Measurements from ENCODE around the gene GLRA1.

DNA sequence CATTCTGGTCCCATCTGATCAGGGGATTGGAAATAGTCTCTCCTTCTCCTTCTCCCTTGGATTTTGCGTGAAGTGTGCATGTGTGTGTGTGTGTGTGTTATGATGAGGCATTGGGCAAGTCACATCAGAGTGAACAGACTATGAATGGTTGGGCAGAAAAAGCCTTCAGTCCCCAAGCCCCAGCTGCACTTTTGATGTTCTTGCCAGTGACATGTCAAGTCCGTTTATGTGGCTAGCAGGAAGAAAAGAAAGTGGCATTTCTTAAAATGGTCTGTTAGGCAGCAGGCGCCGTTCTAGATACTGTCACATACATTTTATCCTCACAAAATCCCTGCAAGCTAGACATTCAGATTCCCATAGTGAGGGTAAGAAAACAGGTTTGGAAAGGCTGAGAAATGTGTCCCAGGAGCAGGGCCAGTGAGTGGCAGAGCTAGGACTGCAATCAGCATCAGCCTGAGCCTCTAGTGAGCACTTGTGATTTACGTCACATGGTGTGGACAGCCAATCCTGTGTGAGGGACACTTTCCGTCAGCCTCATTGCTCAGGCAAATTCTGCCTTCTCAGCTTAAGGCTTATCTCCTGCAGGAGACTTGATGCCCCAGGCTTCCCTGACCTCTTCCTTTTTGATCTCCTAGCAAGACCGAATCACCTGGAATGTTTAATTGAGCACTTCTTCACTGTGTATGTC, 60.4 kb downstream of the GLRA1 start:
- TF ChIP-seq CTCF (IDR thresholded peaks at IDR 0.05; ENCODE audit: low read depth, low read length, missing input control): no peak
- no peak for TF ChIP-seq HNF4A (conservative IDR thresholded peaks at IDR 0.05)
- TF ChIP-seq FOXA1 (IDR thresholded peaks at IDR 0.05): no peak
- no peak for TF ChIP-seq EGR1 (IDR thresholded peaks at IDR 0.05; ENCODE audit: low read depth in 2 of 2)
- TF ChIP-seq SP1 (IDR thresholded peaks at IDR 0.05): no peak

Data from liver (tissue), 3 donors.